ENCODE data around the gene KIF25.

Gene KIF25

GRCh38 chr6:168020242-168020641 is 22.8 kb downstream of the KIF25 start:
- DNase-seq, result no peak

- DNase-seq, result no peak
Measured at GRCh38 chr6:168021581-168021980, 24.1 kb downstream of the KIF25 start.

- no peak for DNase-seq
Measured at GRCh38 chr6:168022488-168023321, 25.2 kb downstream of the KIF25 start.

- DNase-seq, result no peak
Measured at GRCh38 chr6:168024951-168025510, 27.6 kb downstream of the KIF25 start.

- no peak for DNase-seq
Measured at GRCh38 chr6:168025831-168026710, 28.6 kb downstream of the KIF25 start.

- no peak for DNase-seq
Measured at GRCh38 chr6:168026925-168027324, 29.5 kb downstream of the KIF25 start.

- no peak for DNase-seq
Measured at GRCh38 chr6:168027521-168027920, 30.1 kb downstream of the KIF25 start.

GRCh38 chr6:168028181-168028580 is 30.7 kb downstream of the KIF25 start:
- DNase-seq, result no peak

GRCh38 chr6:168029459-168030217 is 32.2 kb downstream of the KIF25 start:
- DNase-seq, result no peak

GRCh38 chr6:168030218-168030746 is 32.8 kb downstream of the KIF25 start:
- no peak for DNase-seq

GRCh38 chr6:168030908-168031307 is 33.4 kb downstream of the KIF25 start:
- DNase-seq, result no peak

- no peak for DNase-seq
Measured at GRCh38 chr6:168031411-168031971, 34.0 kb downstream of the KIF25 start.

- DNase-seq, result no peak
Measured at GRCh38 chr6:168032005-168032760, 34.7 kb downstream of the KIF25 start.

GRCh38 chr6:168033791-168034190 is 36.3 kb downstream of the KIF25 start:
- no peak for DNase-seq

GRCh38 chr6:168034537-168034936 is 37.1 kb downstream of the KIF25 start:
- no peak for DNase-seq

GRCh38 chr6:168035098-168035660 is 37.7 kb downstream of the KIF25 start:
- peak; percentile 32 to 53 for DNase-seq

GRCh38 chr6:168035661-168036545 is 38.4 kb downstream of the KIF25 start:
- peak; percentile 60 to 77 for DNase-seq

- DNase-seq, result no peak
Measured at GRCh38 chr6:168037242-168037641, 39.8 kb downstream of the KIF25 start.

- no peak for DNase-seq
Measured at GRCh38 chr6:168037856-168038255, 40.4 kb downstream of the KIF25 start.

- no peak for DNase-seq
Measured at GRCh38 chr6:168038576-168039140, 41.2 kb downstream of the KIF25 start.
